GM18499 (cell line): ENCODE measurements around the gene ANKFY1.
"Not testable (repeated sequence)": the region's sequence is repeated elsewhere in the genome, so short reads cannot be mapped to it uniquely, and the experiment has no call there.

Experiments
- ATAC-seq: cut with Tn5 transposase; IDR thresholded peaks from one replicate; pipeline ENCODE4 v1.9.1; 2021; ENCODE audit warnings: moderate number of reproducible peaks; ENCODE audit not compliant: insufficient read depth, unreplicated experiment

The ANKFY1 gene

DNA sequence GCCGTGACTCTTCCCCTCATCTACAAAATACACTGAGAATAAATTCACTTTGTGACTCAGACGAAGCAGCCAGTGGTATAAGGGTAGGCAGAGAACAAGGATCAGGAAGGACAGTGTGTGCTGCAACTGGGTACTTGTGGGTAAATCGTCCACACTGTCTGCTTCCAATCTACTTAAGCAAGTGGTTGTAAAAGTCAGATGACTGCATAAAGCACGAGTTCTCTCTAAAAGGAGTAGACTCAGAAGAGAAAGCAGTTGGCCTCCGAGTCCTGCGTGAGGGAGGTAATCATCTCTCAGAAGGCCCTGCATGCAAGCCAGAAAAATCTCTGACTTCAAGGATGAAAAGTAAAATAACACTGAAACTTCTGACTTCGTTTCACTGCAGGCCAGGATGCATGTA is 43.1 kb downstream of the ANKFY1 start:
- ATAC-seq, result no peak

DNA sequence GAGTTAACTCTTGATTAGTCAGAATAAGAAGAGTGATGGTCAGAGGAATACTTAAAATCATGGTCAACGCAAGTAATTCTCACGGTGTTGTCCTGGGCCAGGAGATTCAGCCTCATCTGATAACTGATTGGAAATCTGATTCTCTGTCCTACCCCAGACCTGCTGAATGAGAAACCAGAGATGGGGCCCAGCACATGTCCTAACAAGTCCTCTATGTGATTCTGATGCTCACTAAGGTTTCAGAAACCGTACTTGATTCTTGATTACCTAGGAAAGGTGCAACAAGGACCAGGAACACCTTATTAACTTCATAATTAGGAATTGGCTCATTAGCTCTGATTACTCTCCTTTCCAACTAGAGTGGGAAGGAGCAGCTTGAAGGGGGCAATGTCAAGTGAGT is 44.5 kb downstream of the ANKFY1 start:
- ATAC-seq, result no peak

DNA sequence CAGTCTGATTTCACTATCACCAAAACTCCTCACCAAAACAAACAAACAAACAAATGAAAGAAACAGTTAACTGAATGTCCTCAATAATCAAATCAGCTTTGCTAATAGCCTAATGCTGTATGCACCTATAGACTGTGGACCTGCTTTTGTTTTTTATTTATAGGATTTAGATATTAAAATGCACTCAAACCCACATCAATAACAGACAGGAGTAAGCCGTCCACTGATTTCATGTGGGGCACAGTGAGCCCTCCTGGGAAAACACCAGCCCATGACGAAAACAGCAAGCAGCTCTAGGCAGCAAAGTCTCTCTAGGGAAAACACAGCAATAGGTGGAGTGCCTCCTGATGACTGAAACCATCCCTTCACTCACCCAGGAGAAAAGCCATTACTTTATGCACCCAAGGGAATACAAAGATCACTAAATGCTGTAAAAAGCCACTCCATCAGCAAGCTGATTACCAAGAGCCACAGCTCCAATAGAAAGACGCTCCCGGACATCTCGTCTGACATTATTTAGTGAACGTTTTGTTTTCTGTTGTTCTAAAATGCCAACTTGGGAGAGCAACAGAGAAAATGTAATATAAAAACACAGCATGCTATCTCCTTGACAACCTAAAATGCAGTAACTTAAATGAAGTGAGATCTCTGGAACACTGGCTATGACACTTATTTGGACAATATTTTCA is 47.8 kb downstream of the ANKFY1 start:
- no peak for ATAC-seq

GRCh38 chr17:4214157-4214556 is 49.6 kb downstream of the ANKFY1 start:
- no peak for ATAC-seq

DNA sequence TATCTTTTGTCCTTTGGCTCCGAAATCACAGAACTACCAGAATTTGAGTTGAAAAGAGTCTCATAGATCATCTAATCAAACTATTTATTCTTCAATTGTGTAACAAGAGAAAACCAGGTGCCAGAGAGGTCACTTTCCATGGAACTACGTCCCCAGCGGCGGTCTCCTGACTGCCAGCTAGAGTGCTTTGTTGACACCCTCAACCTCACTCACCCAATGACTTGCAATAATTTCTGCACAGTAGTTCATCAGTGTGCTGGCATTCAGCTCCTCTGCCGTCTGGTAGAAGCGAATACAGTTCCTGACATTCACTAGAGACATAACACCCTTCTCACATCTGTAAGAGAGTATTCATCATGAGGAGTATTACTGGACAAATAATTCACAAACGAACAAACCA is 54.2 kb downstream of the ANKFY1 start:
- no peak for ATAC-seq

- no peak for ATAC-seq
Measured at GRCh38 chr17:4208238-4208637, 55.5 kb downstream of the ANKFY1 start.

DNA sequence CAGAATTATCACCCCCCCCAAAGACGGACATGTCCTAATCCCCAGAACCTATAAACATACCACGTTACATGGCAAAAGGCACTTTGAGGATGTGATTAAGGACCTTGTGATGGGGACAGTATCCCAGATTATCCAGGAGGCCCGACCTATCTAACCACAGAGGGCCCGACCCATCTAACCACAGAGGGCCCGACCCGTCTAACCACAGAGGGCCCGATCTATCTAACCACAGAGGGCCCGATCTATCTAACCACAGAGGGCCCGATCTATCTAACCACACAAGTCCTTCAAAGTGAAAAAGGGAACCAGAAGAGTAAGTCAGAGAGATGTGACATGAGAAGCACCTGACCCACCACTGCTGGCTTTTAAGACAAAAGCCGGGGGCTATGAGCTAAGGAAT is 56.8 kb downstream of the ANKFY1 start:
- ATAC-seq, result no peak

- no peak for ATAC-seq
Measured at GRCh38 chr17:4205917-4206316, 57.9 kb downstream of the ANKFY1 start.

DNA sequence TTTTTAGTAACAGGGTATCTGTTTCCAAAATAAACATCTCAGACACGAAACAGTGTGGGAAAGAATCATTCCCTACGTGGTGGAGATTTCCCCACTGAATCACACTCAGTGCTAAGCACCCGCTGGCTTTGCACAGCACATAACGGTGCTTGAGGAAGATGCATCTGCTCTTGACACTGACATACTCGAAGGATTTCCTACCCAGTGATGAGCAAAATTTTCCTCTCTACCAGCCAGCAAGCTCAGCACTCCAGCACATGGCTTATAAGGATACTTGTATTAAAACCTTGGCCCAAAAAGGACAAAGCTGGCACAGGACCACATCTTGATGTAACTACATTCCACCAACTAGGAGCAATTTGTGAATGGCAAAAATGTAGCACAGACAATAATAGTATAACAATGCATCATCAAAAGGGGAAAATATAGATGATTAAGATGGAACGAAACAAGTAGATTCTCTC is 59.0 kb downstream of the ANKFY1 start:
- no peak for ATAC-seq

GRCh38 chr17:4204190-4204589 is 59.6 kb downstream of the ANKFY1 start:
- no peak for ATAC-seq

GRCh38 chr17:4201226-4201625 is 62.6 kb downstream of the ANKFY1 start:
- no peak for ATAC-seq

DNA sequence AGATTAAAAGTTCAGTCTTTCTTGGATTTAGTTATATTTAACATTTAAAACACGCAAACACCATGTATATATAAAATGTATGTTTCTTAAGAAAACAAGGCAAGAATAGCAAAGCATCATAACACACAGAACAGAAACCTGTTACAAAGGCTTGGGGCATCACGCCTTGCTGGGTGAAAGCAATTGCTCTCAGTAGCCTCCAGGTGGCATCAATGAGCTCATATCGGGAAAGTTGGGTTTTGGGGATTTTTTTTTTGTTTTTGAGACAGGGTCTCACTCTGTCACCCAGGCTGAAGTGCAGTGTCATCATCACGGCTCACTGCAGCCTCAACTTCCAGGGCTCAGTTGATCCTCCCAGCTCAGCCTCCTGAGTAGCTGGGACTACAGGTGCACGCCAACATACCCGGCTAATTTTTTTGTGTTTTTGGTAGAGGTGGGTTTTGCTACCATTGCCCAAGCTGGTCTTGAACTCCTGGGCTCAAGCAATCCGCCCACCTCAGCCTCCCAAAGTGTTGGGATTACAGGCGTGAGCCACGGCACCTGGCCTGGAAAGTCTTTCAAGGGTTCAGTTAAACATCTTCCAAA is 63.9 kb downstream of the ANKFY1 start:
- no peak for ATAC-seq

DNA sequence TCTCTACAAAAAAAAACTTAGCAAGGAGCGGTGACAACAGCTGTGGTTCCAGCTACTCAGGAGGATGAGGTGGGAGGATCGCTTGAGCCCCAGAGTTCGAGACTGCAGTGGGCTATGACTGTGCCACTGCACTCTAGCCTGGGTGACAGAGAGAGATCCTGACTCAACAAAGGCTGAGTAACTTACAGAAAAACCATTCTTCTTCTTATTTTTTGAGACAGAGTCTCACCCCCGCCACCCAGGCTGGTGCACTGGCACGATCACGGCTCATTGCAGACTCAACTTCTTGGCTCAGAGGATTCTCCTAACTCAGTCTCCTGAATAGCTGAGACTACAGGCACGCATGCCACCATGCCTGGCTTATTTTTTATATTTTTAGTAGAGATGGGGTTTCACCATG is 64.8 kb downstream of the ANKFY1 start:
- ATAC-seq, result no peak

- ATAC-seq, result no peak
Measured at GRCh38 chr17:4195306-4195705, 68.5 kb downstream of the ANKFY1 start.

DNA sequence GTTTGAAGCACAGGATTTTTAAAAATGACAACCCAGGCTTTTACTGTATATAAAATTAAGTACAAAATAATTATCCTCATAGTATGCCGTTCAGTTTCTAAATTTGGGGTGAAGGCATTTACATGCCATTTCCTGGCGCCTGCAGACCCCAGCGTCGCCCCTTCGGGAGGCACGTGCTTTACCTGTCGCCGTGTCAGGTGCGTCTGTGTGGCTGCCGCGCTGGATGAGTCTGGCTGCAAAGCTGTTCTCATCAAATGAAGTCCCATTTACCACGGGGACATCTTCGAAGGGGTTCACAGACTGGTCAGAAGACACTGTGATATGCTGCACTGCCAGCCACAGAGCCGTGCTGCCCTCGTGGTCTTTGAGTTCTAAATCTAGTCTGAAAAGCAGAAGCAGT is 69.0 kb downstream of the ANKFY1 start:
- ATAC-seq, result no peak

GRCh38 chr17:4190791-4191190 is 73.0 kb downstream of the ANKFY1 start:
- not testable (repeated sequence) for ATAC-seq

- no peak for ATAC-seq
Measured at GRCh38 chr17:4189280-4189679, 74.5 kb downstream of the ANKFY1 start.

DNA sequence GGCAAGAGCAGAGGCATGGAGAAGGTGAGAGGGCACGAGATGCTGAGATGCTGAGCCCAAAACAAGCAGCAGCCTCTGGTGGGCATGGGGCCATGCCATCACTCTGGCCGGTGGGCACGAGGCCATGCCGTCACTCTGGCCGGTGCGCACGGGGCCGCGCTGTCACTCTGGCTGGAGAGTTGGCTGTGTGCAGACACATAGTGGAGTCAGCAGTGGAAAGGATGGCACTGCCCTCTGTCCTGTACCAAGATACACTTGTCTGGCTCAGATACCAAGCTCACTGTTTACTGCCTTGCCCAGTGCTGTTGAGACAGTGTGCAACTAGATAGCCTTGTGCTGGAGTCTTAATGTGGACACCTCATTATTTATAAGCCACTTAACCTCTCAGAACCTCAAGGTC is 75.7 kb downstream of the ANKFY1 start:
- no peak for ATAC-seq

DNA sequence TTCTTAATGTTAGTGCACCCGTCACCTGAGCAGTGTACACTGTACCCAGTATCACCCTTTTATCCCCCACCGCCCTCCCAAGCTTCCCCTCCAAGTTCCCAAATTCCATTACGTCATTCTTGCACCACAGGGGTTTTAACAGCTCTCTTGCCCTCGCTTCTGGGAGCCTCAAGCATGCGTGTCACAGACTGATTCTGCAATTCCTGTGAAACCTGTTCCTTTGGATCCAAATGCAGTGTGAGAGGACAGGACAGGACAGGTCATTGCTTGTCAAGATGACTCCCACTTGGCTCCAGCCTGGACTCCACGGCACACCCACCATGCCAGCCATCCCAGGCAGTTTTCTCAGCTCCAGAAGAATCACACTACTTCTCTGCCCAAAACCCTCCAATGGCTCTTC is 76.7 kb downstream of the ANKFY1 start:
- ATAC-seq, result no peak

- no peak for ATAC-seq
Measured at GRCh38 chr17:4186357-4186881, 77.4 kb downstream of the ANKFY1 start.

GRCh38 chr17:4185656-4186055 is 78.1 kb downstream of the ANKFY1 start:
- no peak for ATAC-seq

- ATAC-seq, result no peak
Measured at GRCh38 chr17:4184811-4185210, 79.0 kb downstream of the ANKFY1 start.
